Hypothalamus (tissue), 51 donors: ENCODE data around the gene PIP4K2A.

Experiments
- DNase-seq, 51 donors: peaks; one replicate each; lab custom pipeline; 2025; lab: John Stamatoyannopoulos, UW

Gene PIP4K2A

GRCh38 chr10:22672319-22673090, 41.9 kb downstream of the PIP4K2A start:
- DNase-seq, result no peak

GRCh38 chr10:22670788-22671187, 43.6 kb downstream of the PIP4K2A start:
- peak in 8 of 51 donors; percentile 5 to 33 (median 17) for DNase-seq

DNA sequence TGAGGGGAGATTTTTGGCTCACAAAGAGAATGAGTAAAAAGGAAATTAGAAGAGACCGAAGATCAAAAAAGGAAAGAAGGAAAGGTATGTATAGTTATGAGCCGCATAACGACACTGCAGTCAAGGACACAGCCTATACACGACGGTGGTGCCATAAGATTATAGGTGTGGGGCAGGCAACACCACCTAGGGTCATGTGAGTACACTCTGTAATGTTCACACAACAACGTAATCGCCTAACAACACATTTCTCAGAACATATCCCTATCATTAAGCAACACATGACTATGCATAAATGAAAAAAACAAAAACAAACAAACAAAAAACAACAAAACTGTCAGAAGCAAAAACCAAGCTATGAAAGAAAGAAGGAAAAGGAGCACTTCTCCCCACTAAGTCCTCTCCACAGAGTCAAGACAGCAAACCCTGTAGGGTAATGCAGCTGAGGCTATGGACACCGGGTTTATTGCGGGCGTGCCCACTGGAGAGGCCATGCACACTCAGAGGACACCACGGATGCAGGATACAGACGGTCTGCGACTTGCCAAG, 45.1 kb downstream of the PIP4K2A start:
- peak in 1 of 51 donors; percentile 26 for DNase-seq

- no peak for DNase-seq
These were observed 47.3 kb downstream of the PIP4K2A start for GRCh38 chr10:22667093-22667480.

DNA sequence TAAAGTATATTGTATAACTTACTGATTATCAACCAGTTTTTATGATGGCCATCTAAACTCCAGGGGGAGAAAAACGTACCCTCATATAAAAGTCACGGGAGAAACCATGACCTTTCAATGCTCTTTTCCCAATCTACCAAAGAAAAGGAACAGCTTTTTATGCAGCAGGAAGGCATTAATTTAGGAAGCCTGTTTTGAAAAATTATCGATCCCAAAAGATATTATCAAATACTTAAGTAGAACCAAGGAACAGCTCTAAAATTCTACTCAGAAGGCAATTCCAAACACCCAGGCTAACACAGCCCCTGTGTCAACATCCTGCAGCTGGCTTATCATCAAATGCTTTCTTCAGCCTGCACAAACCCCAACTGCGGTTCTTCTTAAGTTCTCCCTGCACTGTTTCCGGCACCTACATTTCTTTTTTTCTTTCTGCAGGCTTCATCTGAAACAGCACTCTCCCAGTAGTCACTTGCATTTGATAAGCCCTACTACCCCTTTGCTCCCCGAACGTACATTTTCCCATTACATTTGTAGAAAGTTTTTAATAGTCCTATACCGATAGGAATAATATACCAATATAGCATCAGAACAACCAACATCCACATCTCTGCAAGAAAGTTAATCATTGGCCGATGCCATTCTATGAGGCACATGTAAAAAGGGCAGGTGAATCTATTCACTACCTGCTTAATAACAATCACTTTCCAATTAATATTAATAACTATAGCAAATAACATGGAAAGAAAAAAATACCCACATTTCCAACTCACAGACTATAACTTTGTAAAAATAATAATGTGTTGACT, 47.9 kb downstream of the PIP4K2A start:
- no peak for DNase-seq

GRCh38 chr10:22665329-22665728, 49.0 kb downstream of the PIP4K2A start:
- no peak for DNase-seq

DNA sequence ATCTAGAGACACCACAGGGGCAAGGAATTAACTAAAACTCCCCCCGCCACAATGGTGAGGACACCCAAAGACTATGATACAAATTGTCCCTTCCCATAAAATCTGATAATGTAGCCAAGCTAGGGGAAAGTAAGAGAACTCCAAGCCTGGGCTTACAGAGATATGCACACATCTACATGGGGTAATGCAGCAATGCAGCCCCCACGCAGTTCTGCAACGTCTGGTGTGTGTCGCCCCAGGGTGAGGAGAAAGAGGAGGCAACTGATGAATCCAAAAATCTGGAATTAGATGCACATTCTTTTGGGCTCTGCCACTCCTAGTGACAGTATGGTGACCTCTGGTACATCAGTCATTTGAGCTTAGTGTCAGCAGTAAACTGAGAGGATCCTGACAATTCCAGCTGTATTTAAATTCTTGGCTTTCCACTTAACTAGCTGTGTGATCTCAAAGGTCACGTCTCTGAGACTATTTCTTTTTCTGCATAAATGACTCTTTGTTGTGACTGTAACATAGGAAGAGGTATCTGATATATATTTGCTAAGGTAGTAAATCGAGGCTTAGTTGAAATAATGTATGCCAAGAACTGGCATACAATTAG, 51.5 kb downstream of the PIP4K2A start:
- DNase-seq, result no peak

DNA sequence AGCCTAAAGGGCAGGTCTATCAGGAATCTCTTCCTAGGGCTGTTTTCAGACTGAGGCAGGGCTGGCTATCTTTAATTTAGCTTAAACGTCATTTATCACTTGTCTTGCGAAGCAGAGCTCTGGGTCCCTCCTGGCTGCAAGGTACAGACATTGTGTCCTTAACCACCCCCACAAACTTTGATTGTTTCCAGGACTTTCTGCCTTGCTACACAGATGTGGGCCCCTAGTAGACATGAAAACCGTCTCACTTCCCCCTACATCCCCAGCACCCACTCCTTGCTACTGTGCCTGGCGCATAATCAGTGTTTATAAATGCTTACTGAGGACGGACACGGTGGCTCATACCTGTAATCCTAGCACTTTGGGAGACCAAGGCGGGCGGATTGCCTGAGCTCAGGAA, 54.5 kb downstream of the PIP4K2A start:
- no peak for DNase-seq

GRCh38 chr10:22658745-22659410, 55.5 kb downstream of the PIP4K2A start:
- no peak for DNase-seq

GRCh38 chr10:22657566-22658225, 56.7 kb downstream of the PIP4K2A start:
- DNase-seq, result no peak

DNA sequence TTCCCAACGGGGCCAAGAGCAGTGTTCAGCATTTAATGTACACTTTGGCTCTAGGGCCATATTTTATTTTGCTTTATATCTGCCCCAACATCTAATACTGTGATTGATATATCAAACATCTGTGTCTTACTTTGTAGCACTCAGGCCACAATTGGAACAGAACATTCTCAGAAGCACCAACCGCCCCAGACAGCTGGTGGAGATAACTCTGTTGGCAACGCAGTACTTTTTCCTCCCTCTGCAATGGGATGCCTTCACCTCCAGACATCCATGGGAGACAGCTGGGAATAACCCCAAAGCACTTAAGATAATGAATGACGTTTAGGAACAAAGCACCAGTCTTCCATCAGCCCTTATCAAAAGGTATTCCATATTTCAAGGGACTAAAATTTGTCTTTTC, 57.4 kb downstream of the PIP4K2A start:
- DNase-seq, result no peak

DNA sequence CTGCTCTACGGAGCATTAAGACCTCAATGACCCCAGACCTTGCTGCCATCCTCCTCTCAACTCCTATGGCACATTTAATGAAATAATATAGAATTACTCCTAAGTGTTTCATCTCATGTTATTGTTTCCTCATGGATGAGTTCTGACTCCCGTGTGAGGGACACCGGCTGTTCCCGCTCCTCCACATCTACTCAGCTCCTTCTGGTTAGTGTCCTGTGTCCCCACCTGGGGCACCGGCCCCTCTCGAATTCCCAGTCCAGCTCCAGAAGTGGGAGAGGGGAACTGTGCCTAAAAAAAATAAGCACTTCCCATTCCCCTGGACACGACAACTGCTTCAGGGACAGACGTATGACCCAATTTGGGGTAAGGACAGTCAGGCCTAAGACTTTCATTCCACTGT, 58.3 kb downstream of the PIP4K2A start:
- no peak for DNase-seq

DNA sequence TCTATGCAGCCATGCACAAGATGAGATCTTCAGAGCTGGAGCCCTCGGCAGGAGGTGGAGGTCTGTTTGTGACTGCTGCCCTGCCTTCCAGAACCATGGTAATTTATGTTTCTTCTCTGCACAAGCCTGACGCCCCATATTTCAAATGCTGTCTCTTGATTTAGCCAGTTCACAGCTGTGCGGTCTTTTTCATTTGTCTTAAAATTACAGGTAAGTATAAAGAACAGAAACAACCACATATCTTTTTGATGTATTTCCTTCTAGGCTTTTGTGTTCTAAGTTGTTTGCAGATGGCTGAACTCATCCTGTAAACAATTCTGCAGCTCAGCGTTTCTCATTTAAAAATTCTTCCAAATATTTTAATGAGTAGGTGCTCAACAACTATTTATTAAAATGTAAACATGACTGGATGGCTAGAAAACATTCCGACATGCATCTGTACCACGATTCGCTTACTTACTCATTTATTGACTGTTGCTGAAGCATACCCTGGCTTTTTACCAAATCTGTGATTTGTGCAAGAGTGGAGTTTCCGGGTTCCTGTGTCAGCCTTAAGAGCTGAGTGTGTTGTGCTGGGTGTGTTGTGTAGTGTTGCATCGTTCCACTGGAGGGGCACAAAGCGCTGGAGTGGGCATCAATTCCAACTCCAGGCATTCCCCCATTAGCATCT, 58.9 kb downstream of the PIP4K2A start:
- no peak for DNase-seq

DNA sequence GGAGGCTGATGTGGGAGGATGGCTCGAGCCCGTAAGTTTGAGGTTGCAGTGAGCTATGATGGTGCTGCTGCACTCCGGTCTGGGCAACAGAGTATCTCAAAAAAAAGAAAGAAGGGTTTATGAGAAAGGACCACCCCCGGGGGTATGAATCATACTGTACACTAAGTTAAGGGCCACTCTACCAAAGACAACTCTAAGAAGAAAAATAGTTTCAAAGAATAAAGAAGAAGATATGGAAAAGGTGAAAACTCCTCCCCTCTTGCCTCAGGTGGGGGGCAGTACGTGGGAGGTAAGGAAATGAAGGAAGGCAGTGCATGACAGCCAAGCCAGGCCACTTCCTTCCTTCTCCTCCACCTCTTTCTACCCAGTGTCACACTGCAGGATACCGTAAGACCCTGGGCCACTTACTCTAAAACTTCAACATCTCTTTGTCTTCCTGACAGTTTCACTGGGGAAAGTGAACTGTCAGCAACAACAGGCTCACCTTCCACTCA, 61.3 kb downstream of the PIP4K2A start:
- no peak for DNase-seq

- DNase-seq, result no peak
These were observed 63.0 kb downstream of the PIP4K2A start for GRCh38 chr10:22651276-22651980.

- DNase-seq, result no peak
These were observed 64.4 kb downstream of the PIP4K2A start for GRCh38 chr10:22649994-22650393.

DNA sequence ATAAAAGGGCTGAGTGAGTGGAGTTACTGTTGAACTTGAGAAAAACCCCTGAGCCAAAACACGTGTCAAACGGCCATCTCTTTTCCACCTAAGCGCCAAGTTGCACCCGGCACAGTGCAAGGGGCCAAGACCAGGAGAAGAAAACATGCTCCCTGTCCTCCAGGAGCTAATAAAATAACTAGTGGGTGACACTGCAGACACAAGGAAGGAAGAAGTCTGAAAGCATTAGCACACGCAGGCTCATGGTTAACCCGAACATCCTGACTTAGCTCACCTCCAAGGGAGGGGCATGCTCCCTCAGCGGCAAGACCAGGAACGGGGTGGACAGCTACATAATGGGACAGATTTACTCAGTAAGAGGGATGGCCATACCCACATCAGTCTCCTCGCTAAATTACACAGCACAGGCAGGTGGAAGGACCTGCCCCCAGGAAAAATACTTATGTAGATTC, 65.0 kb downstream of the PIP4K2A start:
- DNase-seq, result no peak

GRCh38 chr10:22648547-22648961, 65.8 kb downstream of the PIP4K2A start:
- DNase-seq, result no peak

DNA sequence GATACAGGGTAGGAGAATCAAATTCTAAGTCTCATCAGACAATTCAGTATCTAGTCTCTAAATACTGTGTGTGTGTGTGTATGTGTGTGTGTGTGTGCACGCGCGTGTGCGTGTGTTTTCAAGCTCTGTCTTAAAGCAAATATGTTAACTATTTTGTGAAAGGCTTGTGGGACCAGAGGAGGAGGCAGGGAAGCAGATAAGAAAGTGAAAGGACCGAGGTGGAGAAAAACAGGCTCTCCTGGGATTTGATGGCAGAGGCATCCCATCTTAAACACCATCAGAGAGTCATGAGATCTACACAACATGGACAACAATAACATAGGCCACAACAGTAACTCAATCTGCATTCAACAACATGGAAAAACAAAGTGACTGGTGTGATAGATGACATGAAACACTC, 67.1 kb downstream of the PIP4K2A start:
- DNase-seq, result no peak
